Thoracic aorta (tissue), 2 donors: ENCODE results near the gene TRAF1. TPM values are rescaled to one million over a fixed set of nuclear protein-coding genes. Genes with fewer than 3 reads are reported as not detected.

Experiments
- ATAC-seq: fragments of 150-250 bp; one replicate; pipeline ENCODE4 v1.8.0; 2017; ENCODE audit warnings: low read depth; ENCODE audit not compliant: insufficient number of reproducible peaks, low FRiP score
- DNase-seq: peaks from one replicate; pipeline ENCODE4 v3.0.0-alpha.2; 2020; ENCODE audit warnings: low spot score
- H3K27ac ChIP-seq, 2 donors: fragments of 200-600 bp; sonication (generic); 1 replicate in 1 of 2; 2 replicates in 1 of 2; pipeline ENCODE4 v1.5.1; 2016; ENCODE audit warnings: mild to moderate bottlenecking in 2 of 2, moderate library complexity in 2 of 2
- H3K27me3 ChIP-seq: fragments of 200-600 bp; sonication (generic); replicated peaks from 2 replicates; pipeline ENCODE4 v1.6.0; 2016; ENCODE audit warnings: mild to moderate bottlenecking; ENCODE audit not compliant: insufficient read depth
- H3K36me3 ChIP-seq: fragments of 200-600 bp; sonication (generic); one replicate; pipeline ENCODE4 v1.5.1; 2016
- H3K4me1 ChIP-seq, 2 donors: fragments of 200-600 bp; sonication (generic); 1 replicate in 1 of 2; 2 replicates in 1 of 2; pipeline versions ENCODE4 v1.5.1 to v1.6.0; 2016; ENCODE audit warnings: low read depth in 2 of 2, mild to moderate bottlenecking in 1 of 2; ENCODE audit not compliant: control insufficient read depth in 1 of 2
- H3K4me3 ChIP-seq: fragments of 200-600 bp; sonication (generic); 2 replicates; pipeline ENCODE4 v1.5.1; 2016; ENCODE audit warnings: mild to moderate bottlenecking
- H3K9me3 ChIP-seq: fragments of 200-600 bp; sonication (generic); 2 replicates; pipeline ENCODE4 v1.5.1; 2016
- CTCF ChIP-seq: fragments of 200-600 bp; sonication (generic); IDR thresholded peaks from one replicate; pipeline ENCODE4 v1.5.1; 2019; ENCODE audit warnings: antibody characterized with exemption
- total RNA-seq, 2 donors: library from RNA; depleted of rRNA; stranded (reverse); fragments of >200 nt; gene quantifications; one replicate each; pipeline versions ENCODE4 v1.1.0 to v1.2.3, GENCODE V29; 2016

The TRAF1 gene
- total RNA-seq, 2 donors from 2014 or later: 36.4 to 52.5 TPM

GRCh38 chr9:120869726-120870125 is 56.9 kb downstream of the TRAF1 start:
- Histone ChIP-seq H3K36me3 (peaks cover 33% of the 10 kb centered on the region), H3K27me3 (no peaks in the 10 kb centered on the region), H3K9me3 (no peaks in the 10 kb centered on the region), H3K4me3 (peak overlapping the region; percentile 74), H3K27ac (peak overlapping the region; percentile 71 to 82), H3K4me1 (peaks cover 4 to 22% of the 10 kb centered on the region in 2 donors)
- no peak for DNase-seq
- no peak for ATAC-seq
- no peak for TF ChIP-seq CTCF

DNA sequence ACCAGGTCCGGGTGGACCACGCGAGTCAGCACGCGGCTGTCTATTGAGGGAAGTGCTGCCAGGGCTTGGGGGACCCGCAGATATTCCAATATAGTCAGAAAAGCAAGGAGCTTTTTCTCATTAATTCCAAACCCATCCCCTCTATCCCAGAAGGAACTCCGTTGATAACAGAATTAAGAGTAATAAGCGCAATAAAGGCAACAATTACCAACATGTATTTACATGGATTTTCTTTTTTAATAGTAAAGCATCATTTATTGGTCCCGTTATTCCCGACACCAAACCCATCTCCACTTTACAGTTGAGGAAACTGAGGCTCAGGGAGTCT is 57.3 kb downstream of the TRAF1 start:
- peaks cover 4 to 22% of the 10 kb centered on the region in 2 donors for H3K4me1 ChIP-seq
- H3K27ac ChIP-seq: peak overlapping the region; percentile 71 to 82
- no peak for TF ChIP-seq CTCF
- H3K4me3 ChIP-seq: peak overlapping the region; percentile 74
- peaks cover 34% of the 10 kb centered on the region for H3K36me3 ChIP-seq
- DNase-seq (no peak), ATAC-seq (no peak)
- H3K9me3 ChIP-seq: no peaks in the 10 kb centered on the region
- no peaks in the 10 kb centered on the region for H3K27me3 ChIP-seq

GRCh38 chr9:120868676-120869359 is 57.8 kb downstream of the TRAF1 start:
- peak; percentile 87 for ATAC-seq
- peak overlapping the region; percentile 80 to 82 for H3K27ac ChIP-seq

DNA sequence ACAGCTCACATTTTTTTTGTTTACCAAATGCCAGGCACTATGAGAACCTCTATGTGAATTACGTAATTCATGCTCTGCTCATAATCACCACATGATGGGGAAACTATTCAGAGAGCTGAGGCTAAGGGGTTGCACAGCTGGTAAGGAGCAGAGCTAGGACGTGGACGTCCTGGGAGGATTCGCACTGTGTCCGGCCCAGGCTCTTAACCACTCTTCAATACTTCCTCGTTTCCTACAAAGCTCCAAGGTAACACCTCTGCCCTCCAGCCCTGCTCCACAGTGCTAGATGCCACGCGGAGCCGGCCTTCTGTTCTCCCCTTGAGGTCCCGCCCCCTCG is 58.3 kb downstream of the TRAF1 start:
- Histone ChIP-seq H3K4me3 (peak overlapping the region; percentile 74), H3K36me3 (peaks cover 35% of the 10 kb centered on the region), H3K27ac (peak overlapping the region; percentile 80), H3K9me3 (no peaks in the 10 kb centered on the region), H3K27me3 (no peaks in the 10 kb centered on the region), H3K4me1 (peaks cover 4 to 22% of the 10 kb centered on the region in 2 donors)
- no peak for TF ChIP-seq CTCF
- DNase-seq (no peak), ATAC-seq (peak; percentile 51)

More at GRCh38 chr9:120868676-120869359, 57.8 kb downstream of the TRAF1 start:
- Histone ChIP-seq H3K9me3 (no peaks in the 10 kb centered on the region), H3K4me3 (peak overlapping the region; percentile 74), H3K27me3 (no peaks in the 10 kb centered on the region), H3K4me1 (peaks cover 4 to 22% of the 10 kb centered on the region in 2 donors), H3K36me3 (peaks cover 35% of the 10 kb centered on the region)
- peak; percentile 91 for DNase-seq
- TF ChIP-seq CTCF: peak; percentile 34

DNA sequence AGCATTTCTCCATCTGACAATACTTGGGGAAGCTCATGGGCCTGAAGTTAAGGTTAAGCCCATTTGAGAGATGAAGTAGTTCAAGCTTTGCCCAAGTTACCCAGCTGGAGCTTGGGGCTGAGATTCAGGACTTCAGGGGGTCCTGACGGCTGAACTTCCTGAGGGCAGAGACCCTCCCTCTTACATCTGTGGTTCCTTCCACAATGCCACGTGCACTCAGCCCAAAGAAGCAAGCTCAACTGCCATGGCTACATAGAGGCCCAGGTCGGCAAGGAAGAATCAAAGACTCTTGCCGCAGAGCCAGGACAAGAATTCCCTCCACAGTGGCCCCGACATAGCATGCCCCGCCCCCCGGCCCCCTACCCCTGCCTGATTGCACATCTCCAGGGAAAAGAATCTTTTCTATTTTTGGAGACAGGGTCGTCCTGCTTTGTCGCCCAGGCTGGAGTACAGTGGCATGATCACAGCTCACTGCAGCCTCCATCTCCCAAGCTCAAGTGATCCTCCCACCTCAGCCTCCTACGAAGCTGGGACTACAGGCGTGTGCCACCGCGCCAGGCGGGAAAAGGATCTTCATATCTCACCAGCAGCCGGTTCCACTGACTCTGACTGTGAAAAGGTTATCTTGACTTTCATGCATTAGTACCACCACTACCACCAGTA is 58.8 kb downstream of the TRAF1 start:
- ATAC-seq (no peak), DNase-seq (no peak)
- TF ChIP-seq CTCF: no peak
- peaks cover 37% of the 10 kb centered on the region for H3K36me3 ChIP-seq
- peak overlapping the region; percentile 80 for H3K27ac ChIP-seq
- no peaks in the 10 kb centered on the region for H3K27me3 ChIP-seq
- peaks cover 4 to 22% of the 10 kb centered on the region in 2 donors for H3K4me1 ChIP-seq
- H3K4me3 ChIP-seq: peak overlapping the region; percentile 74
- H3K9me3 ChIP-seq: no peaks in the 10 kb centered on the region
